ENCODE measurements around the gene ADARB1.

- TF ChIP-seq CTCF (conservative IDR thresholded peaks at IDR 0.05; ENCODE audit: low read length) (no peak), EZH2phosphoT487 (IDR thresholded peaks at IDR 0.05; ENCODE audit: borderline replicate concordance, low read depth, low read length) (no peak)
These were observed 70.8 kb downstream of the ADARB1 start for GRCh38 chr21:45145146-45145545.

All from OCI-LY7 (cell line).